GM12878 (cell line): ENCODE results near the gene SMC5. TPM values are rescaled to one million over a fixed set of nuclear protein-coding genes. Genes with fewer than 3 reads are reported as not detected.

ENCODE experiments used
- ATAC-seq: fragments of 200-7000 bp; cut with Tn5 transposase; 3 replicates; pipeline ENCODE4 v1.9.1; 2020; ENCODE audit warnings: mild to moderate bottlenecking, moderate library complexity
- BruUV-seq: library from RNA; stranded (reverse); fragments of 400-500 nt; replicated peaks from 2 replicates; lab custom pipeline; 2021; lab: Mats Ljungman, UMichigan
- CTCF ChIA-PET: fragments of 300-600 bp; sonication (Branson Sonifier 250); formaldehyde crosslinking; extraction: SDS; loops from one replicate; lab custom pipeline; 2021; ENCODE audit warnings: inconsistent platforms; lab: Yijun Ruan, JAX
- POLR2A ChIA-PET: fragments of 350-600 bp; formaldehyde crosslinking; extraction: SDS; loops from one replicate; lab custom pipeline; 2021; ENCODE audit warnings: inconsistent platforms; lab: Charles Lee
- RAD21 ChIA-PET: fragments of 300-600 bp; sonication (Branson Sonifier 250); formaldehyde crosslinking; loops from one replicate; lab custom pipeline; 2023; ENCODE audit warnings: antibody characterized with exemption; ENCODE audit not compliant: unreplicated experiment; lab: Charles Lee
- SMC1A ChIA-PET: fragments of 300-600 bp; sonication (Branson Sonifier 250); formaldehyde crosslinking; loops from one replicate; lab custom pipeline; 2023; ENCODE audit not compliant: unreplicated experiment, uncharacterized antibody; lab: Charles Lee
- DNase-seq: peaks from one replicate; pipeline ENCODE4 v3.0.0-alpha.2; 2011; ENCODE audit warnings: low read depth, low spot score
- FAIRE-seq: peaks from 3 replicates; lab custom pipeline; 2011; peaks lifted over from hg19 to GRCh38; lab: Jason Lieb, UNC
- H2AFZ ChIP-seq: 2 replicates; pipeline ENCODE4 v1.6.0; 2011; ENCODE audit warnings: low read depth, low read length, control low read depth; ENCODE audit not compliant: control insufficient read depth
- H3K27ac ChIP-seq: 2 replicates; pipeline ENCODE4 v1.5.1; 2011; ENCODE audit warnings: control low read depth; ENCODE audit not compliant: control insufficient read depth, insufficient read depth
- H3K27me3 ChIP-seq, 2 experiments: replicated peaks in 1 of 2; 2 replicates each; pipeline versions ENCODE4 v1.6.0 to v1.6.1; 2011; ENCODE audit warnings: low read length in 1 of 2; ENCODE audit not compliant: control insufficient read depth in 2 of 2, insufficient read depth in 2 of 2
- H3K36me3 ChIP-seq, 2 experiments: 2 replicates each; pipeline ENCODE4 v1.5.1; 2011; ENCODE audit warnings: low read length in 1 of 2; ENCODE audit not compliant: control insufficient read depth in 2 of 2, insufficient read depth in 2 of 2
- H3K4me1 ChIP-seq: 2 replicates; pipeline ENCODE4 v1.6.1; 2011; ENCODE audit warnings: mild to moderate bottlenecking, low read length, moderate library complexity, mixed read lengths; ENCODE audit not compliant: control insufficient read depth, insufficient read depth
- H3K4me2 ChIP-seq: 2 replicates; pipeline ENCODE4 v1.6.0; 2011; ENCODE audit warnings: control low read depth; ENCODE audit not compliant: control insufficient read depth, insufficient read depth
- H3K4me3 ChIP-seq: fragments of 200-600 bp; sonication (generic); 2 replicates; pipeline ENCODE4 v1.5.1; 2016
- H3K79me2 ChIP-seq: 2 replicates; pipeline ENCODE4 v1.6.0; 2011; ENCODE audit warnings: low read length; ENCODE audit not compliant: control insufficient read depth, insufficient read depth
- H3K9ac ChIP-seq: 2 replicates; pipeline ENCODE4 v1.8.0; 2011; ENCODE audit warnings: low read length, control low read depth, mixed read lengths; ENCODE audit not compliant: control insufficient read depth, insufficient read depth
- H3K9me3 ChIP-seq: replicated peaks from 3 replicates; pipeline ENCODE4 v1.5.1; 2011; ENCODE audit warnings: mild to moderate bottlenecking, low read length; ENCODE audit not compliant: control insufficient read depth, insufficient read depth
- H4K20me1 ChIP-seq: 2 replicates; pipeline ENCODE4 v1.6.0; 2011; ENCODE audit not compliant: control insufficient read depth, insufficient read depth
- HCFC1 ChIP-seq: fragments of 150-350 bp; IDR thresholded peaks from 2 replicates; pipeline ENCODE4 v1.6.1; 2014; ENCODE audit warnings: low read length
- MTA2 ChIP-seq: fragments of 450-650 bp; IDR thresholded peaks from 2 replicates; pipeline ENCODE4 v1.6.1; 2016; ENCODE audit warnings: low read depth, mild to moderate bottlenecking, moderate library complexity
- NKRF ChIP-seq: fragments of 450-650 bp; conservative IDR thresholded peaks from 2 replicates; pipeline ENCODE4 v1.6.1; 2017; ENCODE audit warnings: mild to moderate bottlenecking, moderate library complexity
- NR2C1 ChIP-seq: fragments of 450-650 bp; IDR thresholded peaks from 2 replicates; pipeline ENCODE4 v1.6.1; 2017; ENCODE audit warnings: antibody characterized with exemption, mild to moderate bottlenecking, moderate library complexity
- SP1 ChIP-seq: IDR thresholded peaks from one replicate; pipeline ENCODE4 v1.6.1; 2011; ENCODE audit warnings: low read depth, low read length
- WGBS: methylation state at CpG from one replicate; pipeline ENCODE4 v1.1.6; 2016; ENCODE audit warnings: low lambda C conversion rate; ENCODE audit not compliant: insufficient replicate concordance, insufficient coverage; ENCODE audit errors: missing lambda C conversion rate; 5-methylcytosine and 5-hydroxymethylcytosine counted together
- in situ Hi-C: fragments of 300-500 bp; cut with MboI; formaldehyde crosslinking; loops from 9 replicates; pipeline ENCODE4 v1.14.3; 2018; ENCODE audit warnings: mixed read lengths
- intact Hi-C: fragments of 100-400 bp; cut with micrococcal nuclease; formaldehyde crosslinking; loops from one replicate; pipeline ENCODE4 v1.14.2; 2022; ENCODE audit not compliant: unreplicated experiment
- polyA plus RNA-seq, 11 experiments: library from polyadenylated mRNA; depleted of rRNA in 4 of 11; unstranded in 6 of 11; stranded (reverse) in 5 of 11; fragments of >200 nt; fragmentation: Nextera tagmentation in 4 of 11; fragmentation: Illumina TruSeq in 1 of 11; extraction: Ambion mirVana in 4 of 11; extraction: Trizol in 1 of 11; gene quantifications; 1 replicate in 1 of 11; 2 replicates in 10 of 11; pipeline versions ENCODE4 v1.2.1 to v1.2.3, GENCODE V29; 2011 to 2016; ENCODE audit warnings: inconsistent platforms in 2 of 11, missing spikeins in 2 of 11, low read depth in 1 of 11
- total RNA-seq, 4 experiments: library from RNA; depleted of rRNA in 3 of 4; stranded (reverse); fragments of >200 nt in 3 of 4; fragmentation: Illumina TruSeq in 1 of 4; extraction: Trizol in 1 of 4; gene quantifications; 2 replicates each; pipeline versions ENCODE4 v1.2.1 to v1.2.3, GENCODE V29; 2013 to 2021
- TF ChIP-seq, protein P1 (sequence below): fragments of 450-650 bp; IDR thresholded peaks from 2 replicates; pipeline ENCODE4 v1.6.1; 2016; ENCODE audit warnings: mild to moderate bottlenecking

SMC5 gene
- total and polyA plus RNA-seq, 10 of the 15 experiments (the other 5 are each of a cell fraction or from before 2014, with no cell fraction given): 6.5 to 47.1 (median 22.9) TPM

DNA sequence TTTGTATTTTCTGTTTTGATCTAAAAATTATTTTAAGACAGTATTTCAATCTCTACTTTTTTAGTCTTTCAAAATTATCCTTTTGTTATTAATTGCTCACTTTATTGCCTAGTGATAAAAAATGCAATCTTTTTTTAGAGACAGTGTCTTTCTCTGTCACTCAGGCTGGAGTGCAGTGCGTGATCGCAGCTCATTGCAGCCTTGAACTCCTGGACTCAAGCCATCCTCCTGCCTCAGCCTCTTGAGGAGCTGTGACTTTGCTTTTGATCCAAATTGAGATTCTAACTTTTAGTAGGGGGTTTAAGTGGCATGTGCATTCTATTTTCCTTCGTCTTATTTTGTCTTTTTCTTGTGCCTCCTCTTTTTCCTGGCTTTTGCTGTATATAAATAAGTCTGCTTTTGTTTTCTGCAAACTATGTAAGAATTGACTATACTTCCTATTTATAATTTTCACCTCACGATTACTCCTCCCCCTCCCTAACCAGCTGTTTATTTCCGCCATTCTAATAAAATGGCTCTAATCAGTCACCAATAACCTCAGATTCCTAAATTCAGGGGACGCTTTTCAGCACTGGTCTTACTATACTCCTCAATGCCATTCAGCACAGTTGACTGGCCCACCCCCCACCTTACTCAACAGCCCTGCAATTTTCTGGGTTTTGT is 123.4 kb downstream of the SMC5 start:
- no peak overlapping the region for H3K4me2 ChIP-seq
- intact Hi-C loops: no loop called here
- H3K36me3 ChIP-seq: no peaks in the 10 kb centered on the region
- FAIRE-seq: no peak
- no peak overlapping the region for H3K9ac ChIP-seq
- in situ Hi-C loops: no loop called here
- no peaks in the 10 kb centered on the region for H3K27me3 ChIP-seq
- no peaks in the 10 kb centered on the region for H4K20me1 ChIP-seq
- no peak overlapping the region for H3K4me3 ChIP-seq
- RAD21 ChIA-PET: no interaction called here
- no peak for DNase-seq
- TF ChIP-seq NKRF: no peak
- no peak for TF ChIP-seq SP1
- no peak for TF ChIP-seq HCFC1
- TF ChIP-seq MTA2: no peak
- no peak for TF ChIP-seq NR2C1
- TF ChIP-seq, protein P1, sequence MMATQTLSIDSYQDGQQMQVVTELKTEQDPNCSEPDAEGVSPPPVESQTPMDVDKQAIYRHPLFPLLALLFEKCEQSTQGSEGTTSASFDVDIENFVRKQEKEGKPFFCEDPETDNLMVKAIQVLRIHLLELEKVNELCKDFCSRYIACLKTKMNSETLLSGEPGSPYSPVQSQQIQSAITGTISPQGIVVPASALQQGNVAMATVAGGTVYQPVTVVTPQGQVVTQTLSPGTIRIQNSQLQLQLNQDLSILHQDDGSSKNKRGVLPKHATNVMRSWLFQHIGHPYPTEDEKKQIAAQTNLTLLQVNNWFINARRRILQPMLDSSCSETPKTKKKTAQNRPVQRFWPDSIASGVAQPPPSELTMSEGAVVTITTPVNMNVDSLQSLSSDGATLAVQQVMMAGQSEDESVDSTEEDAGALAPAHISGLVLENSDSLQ: no peak
- TF ChIP-seq, all 136 proteins: peak for 0
- H3K79me2 ChIP-seq: no peaks in the 10 kb centered on the region
- ChIA-PET SMC1A (interaction anchor here (0.8 kb wide), 1 partner anchor 26 kb away, joined by 3 read pairs; no protein-coding TSS in a partner anchor), POLR2A (no interaction called here), CTCF (no interaction called here)
- 36% methylated on average over 6 of the region's 6 CpGs for WGBS
- H2AFZ ChIP-seq: no peak overlapping the region
- no peak for ATAC-seq
- H3K27ac ChIP-seq: no peak overlapping the region
- no peaks in the 10 kb centered on the region for H3K4me1 ChIP-seq
- BruUV-seq: no TSS peak
- no peaks in the 10 kb centered on the region for H3K9me3 ChIP-seq
